Islet precursor cell (in vitro differentiated cells): ENCODE measurements around the gene AGO1.
"Not testable (repeated sequence)": the region's sequence is repeated elsewhere in the genome, so short reads cannot be mapped to it uniquely, and the experiment has no call there.

Source experiments
- DNase-seq: peaks from one replicate; pipeline ENCODE4 v3.0.0-alpha.2; 2018

AGO1 gene

GRCh38 chr1:35882945-35883634, at the start of gene AGO1:
TSS of gene AGO1 (plus strand) at chr1:35883209. CDS start at chr1:35883422, 213 bp downstream.
- peak; percentile 97 for DNase-seq

- DNase-seq, result no peak
These were observed 49.6 kb upstream of the AGO1 start for GRCh38 chr1:35833395-35833794.

DNA sequence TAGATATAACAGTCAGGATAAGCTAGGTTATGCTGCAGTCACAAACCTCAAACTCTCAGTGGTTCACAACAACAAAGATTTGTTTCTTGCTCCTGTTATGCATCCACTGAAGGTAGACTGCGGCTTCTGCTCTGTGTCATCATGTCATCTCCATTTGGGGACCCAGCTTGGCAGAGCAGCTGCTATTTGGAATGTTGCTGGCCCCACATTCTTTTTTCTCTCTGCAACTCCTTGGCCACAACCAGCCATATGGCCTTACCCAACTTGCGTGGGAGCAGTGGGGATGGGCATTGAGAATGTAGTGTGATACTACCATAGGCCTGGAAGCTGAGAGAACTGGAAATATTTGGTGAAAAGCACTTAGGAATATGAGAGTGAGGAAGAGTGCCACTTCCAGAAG, 48.8 kb upstream of the AGO1 start:
- no peak for DNase-seq

DNA sequence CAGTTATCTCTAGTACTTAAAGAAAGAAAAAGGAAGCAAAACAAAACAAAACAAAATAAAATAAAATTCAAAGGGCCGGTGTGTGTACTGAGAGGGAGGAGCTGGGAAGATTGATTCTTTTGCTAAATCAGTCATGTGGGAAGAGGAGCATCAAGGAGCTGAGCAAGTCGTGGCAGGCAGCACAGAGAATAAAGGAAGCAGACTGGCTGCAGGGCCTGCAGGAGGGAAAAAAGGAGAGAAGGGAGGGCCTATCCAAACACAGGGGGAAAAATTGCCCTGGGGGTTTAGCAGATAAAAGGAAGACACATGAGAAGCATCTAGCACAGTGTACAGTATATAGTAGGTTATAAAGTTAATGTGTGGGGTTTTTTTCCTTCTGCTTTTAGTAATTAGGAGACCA, 47.6 kb upstream of the AGO1 start:
- DNase-seq, result no peak

DNA sequence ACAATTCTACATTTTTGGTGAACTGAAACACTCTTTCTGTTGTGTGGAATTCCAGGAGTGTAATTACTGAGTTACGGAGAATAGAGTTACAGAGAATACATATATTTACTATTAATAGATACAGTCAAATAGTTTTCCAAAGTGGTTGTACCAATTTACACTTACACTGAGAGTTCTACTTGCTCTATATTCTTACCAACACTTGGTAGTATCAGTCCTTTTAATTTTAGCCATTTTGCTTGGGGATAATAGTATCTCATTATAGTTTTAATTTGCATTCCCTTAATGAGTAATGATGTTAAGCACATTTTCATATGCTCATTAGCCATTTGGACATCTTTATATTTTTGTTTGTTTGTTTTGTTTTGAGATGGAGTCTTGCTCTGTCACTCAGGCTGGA, 46.3 kb upstream of the AGO1 start:
- no peak for DNase-seq

DNA sequence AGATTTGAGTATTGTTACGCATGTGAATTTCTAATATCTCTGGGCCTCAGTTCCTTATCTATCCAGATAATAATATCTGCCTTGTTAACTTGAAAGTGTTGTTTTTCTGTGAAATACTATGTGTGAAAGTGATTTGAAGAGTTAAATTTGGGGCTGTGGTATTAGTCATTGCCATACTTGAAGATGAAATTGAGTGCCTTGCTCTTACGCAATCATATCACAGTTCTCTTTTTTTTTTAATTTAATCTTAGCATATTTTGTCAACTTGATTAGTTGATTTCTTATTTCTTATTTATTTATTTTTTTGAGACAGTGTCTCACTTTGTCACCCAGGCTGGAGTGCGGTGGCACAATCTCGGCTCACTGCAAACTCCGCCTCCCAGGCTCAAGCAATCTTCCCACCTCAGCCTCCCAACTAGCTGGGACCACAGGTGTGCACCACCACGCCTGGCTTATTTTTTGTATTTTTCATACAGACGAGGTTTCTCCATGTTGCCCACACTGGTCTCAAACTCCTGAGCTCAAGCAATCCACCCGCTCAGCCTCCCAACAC, 44.2 kb upstream of the AGO1 start:
- no peak for DNase-seq

GRCh38 chr1:35844826-35845225, 38.2 kb upstream of the AGO1 start:
- DNase-seq, result no peak

GRCh38 chr1:35845766-35846165, 37.2 kb upstream of the AGO1 start:
- no peak for DNase-seq

DNA sequence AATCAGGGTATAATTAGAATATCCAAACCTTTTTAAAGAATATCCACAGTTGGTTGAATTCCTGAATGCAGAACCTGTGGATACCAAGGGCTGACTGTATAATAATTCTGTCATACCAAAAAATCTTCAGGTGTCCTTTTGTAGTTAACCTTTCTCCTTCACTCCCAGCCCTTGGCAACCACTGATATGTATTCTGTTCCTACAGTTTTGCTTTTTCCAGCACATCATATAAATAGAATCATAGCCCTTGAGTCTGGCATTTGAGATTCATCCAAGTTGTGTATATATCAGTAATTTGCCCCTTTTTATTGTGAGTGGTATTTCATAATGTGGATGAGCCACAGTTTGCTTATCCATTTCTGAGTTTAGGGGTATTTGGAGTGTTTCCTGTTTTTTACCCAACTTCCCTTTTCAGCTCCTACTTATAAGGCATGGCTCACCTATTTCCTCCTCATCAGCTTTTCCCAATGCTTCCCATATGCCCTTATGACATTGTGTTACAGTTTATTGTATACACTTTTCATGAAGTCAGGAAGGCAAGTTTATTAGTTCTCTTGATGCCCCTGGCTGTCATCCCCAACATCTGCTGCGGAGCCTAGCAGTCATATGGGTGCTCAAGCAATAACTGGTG, 35.0 kb upstream of the AGO1 start:
- no peak for DNase-seq

- DNase-seq, result no peak
These were observed 33.0 kb upstream of the AGO1 start for GRCh38 chr1:35850051-35850450.

GRCh38 chr1:35850716-35851115, 32.3 kb upstream of the AGO1 start:
- no peak for DNase-seq

- no peak for DNase-seq
These were observed 31.7 kb upstream of the AGO1 start for GRCh38 chr1:35851132-35851869.

DNA sequence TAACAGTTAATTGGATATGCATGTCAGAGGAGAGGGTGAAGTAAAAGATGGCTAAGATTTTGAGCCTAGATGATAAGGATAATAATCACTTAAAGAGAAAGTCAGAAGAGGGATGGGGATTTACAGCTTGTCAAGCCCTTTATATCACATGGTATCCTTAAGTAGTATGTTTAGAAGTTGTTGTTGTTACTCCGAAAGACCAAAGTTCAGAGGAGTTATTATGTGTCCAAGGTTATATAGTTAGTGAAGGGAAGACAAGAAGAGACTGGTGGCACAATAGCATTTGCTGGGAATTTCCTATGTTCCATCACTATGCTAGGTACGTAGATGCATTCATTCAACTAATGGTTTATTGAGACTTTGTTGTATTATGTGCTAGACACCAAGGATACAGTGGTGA, 30.8 kb upstream of the AGO1 start:
- no peak for DNase-seq

- no peak for DNase-seq
These were observed 27.9 kb upstream of the AGO1 start for GRCh38 chr1:35854989-35855700.

- no peak for DNase-seq
These were observed 26.0 kb upstream of the AGO1 start for GRCh38 chr1:35856964-35857363.

- no peak for DNase-seq
These were observed 25.2 kb upstream of the AGO1 start for GRCh38 chr1:35857830-35858229.

DNA sequence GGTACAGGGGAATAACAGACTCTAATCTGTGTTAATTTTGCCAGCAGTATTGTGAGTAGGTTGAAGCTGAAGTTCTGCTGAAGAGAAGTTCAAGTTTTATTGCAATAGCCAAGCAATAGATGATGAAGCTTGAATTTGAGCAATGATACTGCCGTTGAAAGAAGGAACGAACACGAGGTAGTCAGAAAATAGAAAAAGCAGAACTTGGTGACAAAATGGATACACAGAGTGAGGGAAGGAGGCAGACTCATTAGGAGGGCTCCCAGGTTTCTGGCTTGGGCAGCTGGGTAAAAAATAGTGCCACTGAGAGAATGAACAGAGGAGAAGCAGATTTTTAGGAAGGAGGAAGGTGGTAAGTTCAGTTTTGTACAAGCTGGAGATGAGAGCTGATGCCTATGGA, 22.3 kb upstream of the AGO1 start:
- no peak for DNase-seq

DNA sequence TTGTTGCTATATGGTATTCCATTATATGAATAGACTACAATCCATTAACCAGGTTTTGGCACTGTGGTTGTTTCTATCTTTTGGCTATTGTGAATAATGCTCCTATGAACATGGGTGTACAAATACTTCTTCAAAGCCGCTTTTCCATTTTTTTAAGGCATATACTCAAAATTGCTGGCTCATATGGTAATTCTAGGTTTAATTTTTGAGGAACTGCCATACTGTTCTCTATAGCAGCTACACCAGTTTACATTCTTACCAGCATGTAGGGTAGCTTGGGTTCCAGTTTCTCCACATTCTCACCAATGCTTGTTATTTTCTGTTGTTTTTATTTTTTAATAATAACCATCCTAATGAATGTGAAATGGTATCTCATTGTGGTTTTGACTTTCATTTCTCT, 19.9 kb upstream of the AGO1 start:
- DNase-seq, result no peak

- no peak for DNase-seq
These were observed 19.0 kb upstream of the AGO1 start for GRCh38 chr1:35863881-35864625.

GRCh38 chr1:35864813-35865212, 18.2 kb upstream of the AGO1 start:
- no peak for DNase-seq

GRCh38 chr1:35866991-35867390, 16.0 kb upstream of the AGO1 start:
- DNase-seq, result no peak

DNA sequence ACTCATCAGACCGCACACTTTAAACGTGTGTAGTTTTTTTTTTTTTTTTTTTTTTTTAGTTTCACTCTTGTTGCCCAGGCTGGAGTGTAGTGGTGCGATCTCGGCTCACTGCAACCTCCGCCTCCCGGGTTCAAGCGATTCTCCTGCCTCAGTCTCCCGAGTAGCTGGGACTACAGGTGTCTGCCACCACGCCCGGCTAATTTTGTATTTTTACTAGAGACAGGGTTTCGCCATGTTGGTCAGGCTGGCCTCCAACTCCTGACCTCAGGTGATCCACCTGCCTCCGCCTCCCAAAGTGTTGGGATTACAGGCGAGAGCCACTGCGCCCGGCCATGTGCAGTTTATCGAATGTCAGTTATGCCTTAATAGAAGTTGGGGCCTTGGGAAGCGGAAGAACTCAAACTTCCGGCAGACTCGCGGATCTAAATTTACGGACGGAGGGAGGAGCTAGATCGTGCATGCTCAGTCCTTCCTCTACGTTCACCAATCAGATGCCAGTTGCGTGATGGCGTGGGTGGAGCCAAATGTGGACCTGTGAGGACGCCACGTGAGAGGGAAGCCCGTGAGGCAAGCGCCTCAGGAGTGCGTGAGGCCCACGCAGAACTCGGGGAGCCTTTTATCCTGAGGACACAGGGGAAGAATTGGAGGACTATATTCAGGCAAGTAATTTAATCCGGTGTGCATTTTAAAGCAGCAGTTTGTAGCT, 13.6 kb upstream of the AGO1 start:
- DNase-seq, result not testable (repeated sequence)
